HG03571 (cell line): Measurements from ENCODE around the gene AKNA.
A peak's percentile ranks its signal among the peaks of the same experiment; 100 is the strongest.

Source experiments
- ATAC-seq: cut with Tn5 transposase; IDR thresholded peaks from one replicate; pipeline ENCODE4 v1.9.1; 2021; ENCODE audit not compliant: unreplicated experiment

AKNA gene, protein sequence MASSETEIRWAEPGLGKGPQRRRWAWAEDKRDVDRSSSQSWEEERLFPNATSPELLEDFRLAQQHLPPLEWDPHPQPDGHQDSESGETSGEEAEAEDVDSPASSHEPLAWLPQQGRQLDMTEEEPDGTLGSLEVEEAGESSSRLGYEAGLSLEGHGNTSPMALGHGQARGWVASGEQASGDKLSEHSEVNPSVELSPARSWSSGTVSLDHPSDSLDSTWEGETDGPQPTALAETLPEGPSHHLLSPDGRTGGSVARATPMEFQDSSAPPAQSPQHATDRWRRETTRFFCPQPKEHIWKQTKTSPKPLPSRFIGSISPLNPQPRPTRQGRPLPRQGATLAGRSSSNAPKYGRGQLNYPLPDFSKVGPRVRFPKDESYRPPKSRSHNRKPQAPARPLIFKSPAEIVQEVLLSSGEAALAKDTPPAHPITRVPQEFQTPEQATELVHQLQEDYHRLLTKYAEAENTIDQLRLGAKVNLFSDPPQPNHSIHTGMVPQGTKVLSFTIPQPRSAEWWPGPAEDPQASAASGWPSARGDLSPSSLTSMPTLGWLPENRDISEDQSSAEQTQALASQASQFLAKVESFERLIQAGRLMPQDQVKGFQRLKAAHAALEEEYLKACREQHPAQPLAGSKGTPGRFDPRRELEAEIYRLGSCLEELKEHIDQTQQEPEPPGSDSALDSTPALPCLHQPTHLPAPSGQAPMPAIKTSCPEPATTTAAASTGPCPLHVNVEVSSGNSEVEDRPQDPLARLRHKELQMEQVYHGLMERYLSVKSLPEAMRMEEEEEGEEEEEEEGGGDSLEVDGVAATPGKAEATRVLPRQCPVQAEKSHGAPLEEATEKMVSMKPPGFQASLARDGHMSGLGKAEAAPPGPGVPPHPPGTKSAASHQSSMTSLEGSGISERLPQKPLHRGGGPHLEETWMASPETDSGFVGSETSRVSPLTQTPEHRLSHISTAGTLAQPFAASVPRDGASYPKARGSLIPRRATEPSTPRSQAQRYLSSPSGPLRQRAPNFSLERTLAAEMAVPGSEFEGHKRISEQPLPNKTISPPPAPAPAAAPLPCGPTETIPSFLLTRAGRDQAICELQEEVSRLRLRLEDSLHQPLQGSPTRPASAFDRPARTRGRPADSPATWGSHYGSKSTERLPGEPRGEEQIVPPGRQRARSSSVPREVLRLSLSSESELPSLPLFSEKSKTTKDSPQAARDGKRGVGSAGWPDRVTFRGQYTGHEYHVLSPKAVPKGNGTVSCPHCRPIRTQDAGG (N-terminal part only)

DNA sequence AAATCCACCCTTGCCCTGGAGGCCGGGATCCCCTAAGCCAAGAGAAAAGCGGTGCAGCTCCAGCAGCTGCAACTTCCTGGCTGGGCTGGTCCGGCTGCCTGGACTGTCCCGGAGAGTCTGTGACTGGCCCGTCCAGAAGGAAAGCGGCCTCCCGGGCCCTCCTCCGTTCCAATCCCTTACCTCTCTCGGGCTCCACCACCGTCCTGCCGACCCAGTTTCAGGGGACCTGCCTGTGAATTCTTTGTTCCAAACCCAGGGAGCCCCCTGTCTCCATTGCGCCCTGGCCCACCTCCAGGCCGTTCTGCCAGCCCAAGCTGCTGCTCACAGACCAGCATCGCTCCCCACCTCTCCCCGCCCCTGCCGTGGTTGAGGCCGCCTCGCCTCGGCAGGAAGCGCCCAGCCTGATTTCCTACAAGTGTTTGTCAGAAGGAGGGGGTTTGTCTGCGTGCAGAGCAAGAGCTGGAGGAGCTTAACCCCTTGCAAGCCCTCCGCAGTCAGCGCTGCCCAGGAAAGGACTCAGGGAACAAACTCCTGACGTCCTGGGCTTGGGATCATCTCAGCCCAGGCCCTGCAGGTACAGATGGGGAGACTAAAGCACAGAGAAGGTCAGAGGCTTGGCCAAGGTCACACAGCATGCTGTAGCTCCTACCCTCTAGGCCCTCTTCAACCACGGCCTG, at the start of gene AKNA:
AKNA (minus strand) TSS at position 303 of the 677 bp plus-strand sequence. CDS start 6,649 bp downstream, outside the sequence.
- ATAC-seq = peak; percentile 17

DNA sequence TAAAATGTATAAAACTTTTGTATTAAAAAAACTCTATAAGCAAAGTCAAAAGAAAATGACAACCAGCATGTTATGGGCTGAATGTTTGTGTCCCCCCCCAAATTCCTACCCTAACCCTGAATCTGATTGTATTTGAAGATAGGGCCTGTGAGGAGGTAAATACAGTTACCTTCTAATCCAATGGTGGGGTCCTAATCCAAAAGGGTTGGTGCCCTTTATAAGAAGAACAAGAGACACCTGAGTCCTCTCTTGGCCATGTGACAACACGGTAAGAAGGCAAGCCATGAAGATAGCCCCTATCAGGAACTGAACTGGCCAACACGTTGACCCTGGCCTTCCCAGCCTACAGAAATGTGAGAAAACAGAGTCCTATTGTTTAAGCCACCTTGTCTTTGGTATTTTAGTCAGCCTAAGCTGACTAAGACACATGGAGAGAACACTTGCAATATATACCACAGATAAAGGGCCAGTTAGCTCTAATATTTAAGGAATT, 49.7 kb upstream of the AKNA start:
- ATAC-seq = no peak

DNA sequence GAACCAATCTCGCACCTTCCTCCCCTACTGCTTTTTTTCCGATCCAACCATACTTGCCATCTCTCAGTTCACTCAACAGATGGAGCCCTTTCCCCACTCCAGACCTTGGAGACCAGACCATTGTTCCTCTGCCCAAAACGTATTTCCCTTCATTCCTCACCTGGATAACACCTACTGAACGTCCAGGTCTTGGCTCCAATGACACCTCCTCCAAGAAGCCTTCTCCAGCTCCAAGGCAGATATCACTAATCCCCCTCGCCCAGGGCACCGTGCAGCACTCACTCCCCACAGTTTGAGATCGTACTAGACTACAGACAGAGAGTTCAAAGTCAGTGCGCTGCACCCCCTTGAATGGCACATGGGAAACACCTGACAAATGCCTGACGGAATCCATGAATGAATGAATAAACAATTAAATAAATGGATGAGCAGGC, 47.1 kb upstream of the AKNA start:
- no peak for ATAC-seq

DNA sequence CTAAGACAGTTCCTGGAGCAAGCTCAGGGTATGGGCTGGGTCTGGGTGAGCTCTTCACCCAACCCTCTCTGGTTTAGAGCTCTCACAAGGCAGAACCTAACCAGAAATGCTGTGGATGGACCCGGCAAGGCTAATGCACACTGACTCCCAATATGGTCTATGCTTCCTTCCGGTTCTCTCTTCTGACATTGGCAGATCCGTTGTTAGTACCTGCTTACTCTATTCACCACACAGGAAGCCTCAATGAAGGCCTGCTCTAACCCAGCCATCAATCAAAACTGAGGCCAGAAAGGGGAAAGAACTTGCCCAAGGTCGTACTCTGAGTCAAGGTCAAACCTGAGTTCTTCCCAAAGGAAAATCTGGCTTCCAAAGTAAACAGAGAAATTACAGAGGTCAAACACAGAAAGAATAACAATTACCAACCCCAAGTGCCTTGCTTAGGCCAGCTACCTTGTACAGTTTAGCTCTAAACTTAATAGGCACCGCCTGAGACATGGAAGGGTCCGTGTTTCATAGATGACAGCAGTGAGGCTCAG, 46.0 kb upstream of the AKNA start:
- ATAC-seq = no peak

DNA sequence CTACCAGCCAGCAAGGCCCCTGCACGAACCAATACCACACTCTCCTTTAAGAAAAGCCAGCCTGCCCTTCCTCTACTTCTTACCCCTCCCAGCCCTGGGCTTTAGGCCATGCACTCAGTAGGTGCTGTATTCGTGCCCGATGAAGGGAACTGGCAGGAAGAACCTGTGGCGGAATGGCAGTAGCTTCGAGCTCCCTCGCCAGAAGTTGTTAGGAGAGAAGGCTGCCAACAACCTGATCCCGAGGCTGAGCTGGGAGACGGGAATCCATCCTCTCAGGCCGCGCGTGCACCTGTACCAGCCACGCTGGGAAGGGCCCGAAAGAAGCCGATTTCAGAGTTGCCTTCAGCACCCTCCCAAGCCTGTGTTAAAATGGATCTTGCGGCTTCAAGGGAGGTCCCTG, 45.3 kb upstream of the AKNA start:
- ATAC-seq = no peak

DNA sequence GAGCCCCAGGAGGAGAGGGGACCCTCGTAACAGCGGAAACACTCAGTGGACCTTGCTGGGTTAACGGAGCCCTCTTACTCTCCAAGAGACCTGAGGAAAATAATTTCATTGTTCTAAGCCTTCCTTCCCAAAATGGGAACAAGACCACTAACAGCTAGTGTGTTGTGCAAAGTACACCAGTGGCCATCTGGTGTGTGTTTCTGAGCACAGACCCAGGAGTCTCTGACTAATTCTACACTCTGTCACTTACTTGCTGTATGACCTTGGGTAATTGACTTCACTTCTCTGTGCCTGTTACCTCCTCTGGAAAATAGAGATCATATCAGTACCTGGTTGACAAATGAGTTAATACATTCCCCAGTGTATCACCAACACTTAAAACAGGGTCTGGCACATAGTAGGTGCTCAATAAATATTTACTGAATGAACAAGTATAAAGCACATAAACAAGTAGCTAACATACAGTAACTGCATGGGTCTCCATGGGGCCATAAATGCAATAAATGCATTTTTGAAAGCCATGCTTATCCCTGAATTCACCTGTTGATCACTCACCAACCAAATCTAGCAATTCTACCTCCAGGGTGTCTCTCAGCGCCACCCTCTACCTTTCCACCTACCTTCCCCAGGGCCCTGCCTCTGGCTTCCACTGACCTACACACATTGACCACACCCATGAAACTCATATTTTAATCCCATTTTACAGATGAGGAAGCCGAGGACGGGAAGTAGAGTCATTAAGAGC, 44.7 kb upstream of the AKNA start:
- no peak for ATAC-seq

DNA sequence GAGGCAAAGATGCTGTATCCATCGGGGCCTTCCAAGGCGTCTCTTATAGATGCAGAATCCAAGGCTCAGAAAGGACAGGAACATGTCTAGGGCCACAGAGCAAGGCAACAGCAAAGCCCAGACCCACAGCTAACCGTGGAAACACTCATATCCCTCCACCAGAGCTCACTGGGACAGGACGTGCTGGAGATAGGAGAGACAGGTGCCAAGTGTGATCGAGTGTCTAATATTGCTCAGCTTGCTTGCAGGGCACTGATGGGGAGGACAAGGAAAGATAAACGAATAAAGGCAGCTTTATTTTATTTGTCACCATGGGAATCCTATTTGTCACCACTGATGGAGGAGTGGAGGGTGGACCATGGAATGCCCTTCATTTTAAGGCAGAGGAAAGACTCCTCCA, 44.0 kb upstream of the AKNA start:
- ATAC-seq = no peak

DNA sequence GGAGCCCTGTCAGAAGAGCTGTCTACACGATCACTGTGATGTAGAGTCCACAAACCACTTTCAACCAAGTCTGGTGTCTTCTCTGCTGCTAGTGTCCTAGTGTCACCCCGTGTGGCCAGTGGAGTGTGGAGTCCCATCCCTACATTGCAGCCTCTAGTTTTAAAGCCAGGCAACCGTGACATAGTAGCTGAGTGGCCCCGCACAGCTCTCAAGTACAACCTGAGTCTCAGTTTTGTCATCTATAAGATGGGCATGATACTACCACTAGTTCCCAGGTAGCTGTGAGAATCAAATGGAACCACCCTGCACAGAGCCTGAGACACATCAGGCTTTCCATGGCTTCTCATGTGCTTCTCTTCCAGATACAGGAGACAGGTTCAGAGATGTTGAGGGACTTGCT, 43.2 kb upstream of the AKNA start:
- ATAC-seq = no peak

DNA sequence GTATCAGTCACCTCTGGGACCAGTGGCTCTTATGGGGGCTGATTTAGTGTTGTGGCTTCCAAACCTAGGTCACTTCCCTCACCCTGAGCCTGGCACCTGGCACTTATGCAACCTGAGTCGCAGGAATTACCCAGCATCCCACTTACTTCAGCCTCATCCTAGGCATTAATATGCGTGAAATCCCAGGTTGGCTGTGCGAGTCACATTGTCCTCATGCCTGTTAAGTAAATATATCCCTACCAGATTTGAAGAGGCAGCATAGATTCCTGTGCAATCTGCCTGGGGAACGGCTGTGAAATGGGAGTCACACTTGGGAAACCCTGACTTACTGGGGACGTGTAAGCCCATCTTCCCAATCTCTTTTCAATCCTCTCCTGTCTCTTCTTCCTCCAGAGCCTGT, 42.7 kb upstream of the AKNA start:
- ATAC-seq = no peak

DNA sequence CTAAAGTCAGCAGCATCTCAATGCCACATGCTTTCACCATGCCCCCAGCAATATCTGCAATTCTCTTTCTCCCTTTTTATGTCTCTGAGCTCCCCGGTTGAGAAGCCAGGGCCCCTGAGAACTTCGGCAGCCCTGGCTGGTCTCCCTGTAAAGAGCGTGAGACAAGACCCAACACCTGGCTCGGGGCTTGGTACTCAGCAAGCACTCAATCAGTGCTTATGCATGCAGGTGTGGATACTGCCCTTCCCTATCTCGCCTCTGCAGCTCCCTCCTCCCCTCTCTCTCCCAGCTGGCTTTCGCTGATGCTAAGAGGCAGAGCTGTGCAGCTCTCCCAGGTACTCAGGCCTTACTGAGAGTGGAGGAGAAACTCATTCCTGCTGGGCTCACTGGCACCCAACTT, 41.7 kb upstream of the AKNA start:
- no peak for ATAC-seq

DNA sequence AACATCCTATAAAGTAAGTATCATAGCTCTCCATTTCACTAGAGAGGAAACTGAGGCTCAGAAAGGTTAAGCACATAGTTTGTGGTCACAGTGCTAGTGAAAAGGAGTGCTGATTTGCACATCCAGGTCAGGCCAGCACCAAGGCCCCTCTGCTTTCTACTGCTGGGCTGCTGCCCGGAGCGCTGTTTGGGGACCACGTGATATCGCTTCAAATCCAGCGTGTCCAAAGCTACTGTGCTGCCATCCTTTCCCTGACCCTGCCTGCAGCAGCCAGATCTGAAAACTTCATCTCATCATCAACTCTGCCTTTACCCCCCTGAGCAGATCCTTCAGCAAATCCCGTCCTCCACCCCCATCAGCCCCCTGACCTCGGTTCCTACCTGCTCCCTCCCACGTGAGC, 40.7 kb upstream of the AKNA start:
- no peak for ATAC-seq

DNA sequence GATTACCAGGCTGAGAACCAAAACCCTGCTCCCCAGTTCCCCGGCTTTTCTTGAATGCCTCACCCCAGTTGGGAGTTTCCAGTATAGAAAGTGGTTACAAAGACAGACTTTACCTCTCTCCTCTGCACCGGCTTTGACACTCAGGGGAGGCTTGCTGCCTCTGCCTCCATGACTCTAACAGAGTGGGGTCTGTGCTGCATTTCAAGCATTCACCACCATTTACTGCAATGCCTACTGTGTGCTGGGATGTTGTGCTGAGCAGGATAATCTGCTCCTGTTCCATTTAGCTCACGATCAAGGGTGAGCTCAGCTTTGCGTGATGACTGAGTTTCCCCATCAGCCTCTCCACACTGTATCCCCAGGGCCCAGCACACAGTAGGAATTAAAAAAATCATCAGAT, 39.9 kb upstream of the AKNA start:
- ATAC-seq = no peak

DNA sequence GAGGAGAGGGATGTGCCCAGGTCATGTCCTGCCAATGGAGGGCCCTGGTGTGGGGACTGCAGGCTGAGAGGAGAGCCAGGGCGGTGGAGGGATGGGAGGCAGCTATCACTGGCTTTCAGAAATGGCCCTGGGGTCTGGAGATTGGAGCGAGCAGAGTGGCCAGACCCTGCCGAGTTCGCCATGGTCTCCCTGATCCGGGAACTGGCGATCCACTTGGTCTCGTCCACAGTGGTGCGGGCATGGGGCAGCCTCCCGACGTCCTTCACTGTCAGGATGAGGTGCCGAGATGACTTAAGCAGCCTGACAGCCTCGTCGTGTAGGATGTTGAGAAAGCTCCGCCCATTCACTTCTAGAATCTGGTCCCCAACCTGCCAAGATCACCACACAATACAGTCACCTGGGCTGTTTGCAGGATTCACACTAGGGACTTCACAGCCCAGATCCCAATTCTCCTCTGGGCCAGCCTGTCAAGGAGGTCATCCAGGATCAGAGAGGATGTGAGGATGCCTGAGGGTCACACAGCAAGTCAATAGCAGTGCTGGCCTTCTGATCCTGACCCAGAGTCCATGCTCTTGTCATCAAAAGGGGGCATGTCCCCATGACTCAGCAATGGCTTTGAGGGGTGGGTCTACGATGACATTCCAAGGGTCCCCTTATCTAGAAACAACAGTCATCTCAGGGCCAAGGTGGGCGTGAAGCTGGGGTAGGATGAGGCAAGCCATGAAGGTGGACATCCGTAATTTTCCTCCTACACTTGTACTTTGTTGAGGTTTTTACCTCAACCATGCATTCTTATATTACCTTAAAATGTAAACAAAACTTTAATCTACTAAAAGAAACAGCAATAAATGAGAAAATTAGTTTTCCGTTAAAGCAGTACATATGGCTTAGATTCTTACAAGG, 38.5 kb upstream of the AKNA start:
- no peak for ATAC-seq

DNA sequence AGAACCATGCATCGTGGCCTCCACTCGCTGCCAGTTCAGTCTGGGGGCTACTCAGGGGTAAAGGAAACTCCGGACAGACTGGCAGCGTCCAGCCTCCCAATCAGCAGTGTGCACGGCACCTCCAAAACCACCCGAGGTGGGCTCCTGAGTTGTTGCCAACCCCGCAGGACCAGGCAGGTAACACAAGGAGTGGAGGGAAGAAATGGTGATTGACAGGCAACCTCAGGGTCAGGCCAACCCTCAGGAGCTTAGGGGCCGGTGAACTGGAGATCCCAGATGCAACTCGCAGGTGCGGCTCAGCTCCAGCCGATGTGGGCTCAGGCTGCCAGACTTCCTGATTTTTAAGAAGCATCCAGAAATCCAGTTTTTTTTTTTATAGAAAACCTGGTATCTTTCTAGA, 37.3 kb upstream of the AKNA start:
- no peak for ATAC-seq

DNA sequence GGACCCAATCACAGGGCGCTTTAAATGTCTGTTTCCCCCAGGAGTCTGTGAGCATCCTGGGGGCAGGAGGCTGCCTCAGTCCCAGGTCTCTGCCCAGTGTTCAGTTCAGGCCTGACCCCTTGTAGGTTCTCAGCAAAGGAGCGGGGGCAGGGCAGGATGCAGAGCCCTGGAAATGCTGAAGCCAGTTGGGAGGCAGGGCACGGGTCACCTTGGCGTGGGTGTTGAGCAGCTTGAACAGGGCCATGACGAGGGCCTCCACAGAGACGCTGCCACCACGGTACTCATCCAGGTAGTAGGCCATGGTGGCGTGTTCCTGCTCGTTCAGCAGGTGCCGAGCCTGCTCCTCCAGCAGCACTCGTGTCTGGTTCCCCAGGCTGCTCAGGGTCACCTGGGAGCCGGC, 36.3 kb upstream of the AKNA start:
- ATAC-seq = no peak

DNA sequence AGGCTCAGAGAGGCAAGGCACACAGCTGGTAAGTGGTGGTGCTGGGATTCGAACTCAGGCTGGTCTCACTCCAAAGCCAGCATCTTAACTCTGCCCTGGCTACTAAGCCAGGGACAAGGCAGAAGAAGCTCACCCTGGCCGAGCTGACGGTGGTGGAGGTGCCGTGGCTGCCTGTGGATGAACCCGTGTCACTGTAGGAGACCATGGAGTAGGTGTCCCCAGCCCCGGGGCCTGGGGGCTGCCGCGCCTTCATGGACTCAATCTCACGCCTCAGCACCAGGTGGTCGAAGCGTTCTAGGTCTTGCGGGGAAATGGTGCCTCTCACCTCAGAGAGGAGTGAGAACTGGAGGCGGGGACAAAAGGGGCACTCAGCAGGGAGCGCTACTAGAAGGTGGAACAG, 35.4 kb upstream of the AKNA start:
- ATAC-seq = no peak

DNA sequence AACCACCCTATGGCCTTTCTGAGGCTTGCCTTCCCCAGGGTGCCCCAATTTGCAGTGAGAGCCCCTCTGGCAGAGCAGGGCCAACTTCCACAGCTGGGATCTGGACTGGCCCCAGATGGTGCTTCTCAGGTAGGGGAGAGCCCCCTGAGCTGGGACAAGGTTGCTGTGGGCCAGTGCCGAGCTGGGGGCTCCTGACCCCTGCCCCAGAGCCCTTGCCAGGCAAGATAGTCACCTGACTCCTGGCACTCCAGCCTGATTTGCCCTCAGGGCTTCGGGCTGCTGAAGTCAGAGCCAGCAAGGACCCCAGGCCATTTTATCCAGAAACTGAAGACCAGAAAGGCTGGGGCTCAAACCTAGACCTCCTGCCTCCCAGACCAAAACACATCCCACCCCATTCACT, 33.4 kb upstream of the AKNA start:
- ATAC-seq = no peak

DNA sequence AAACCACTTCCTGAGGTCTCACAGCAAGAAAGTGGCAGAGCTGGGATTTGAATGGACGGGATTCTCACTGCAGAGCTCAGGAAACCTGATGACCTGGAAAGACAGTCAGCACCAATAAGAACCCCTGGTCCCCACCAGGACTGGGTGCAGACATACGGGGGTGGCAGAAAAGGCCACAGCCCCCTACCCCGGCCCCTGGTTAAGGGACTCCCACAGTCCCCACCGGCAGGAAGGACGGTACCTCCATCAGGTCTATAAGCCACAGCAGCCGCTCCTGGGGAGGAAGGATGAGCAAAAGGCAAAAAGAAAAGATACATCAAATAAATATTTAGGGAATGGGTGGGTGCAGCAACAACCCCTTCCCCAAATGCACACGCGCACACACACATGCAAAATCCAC, 32.0 kb upstream of the AKNA start:
- ATAC-seq = no peak

DNA sequence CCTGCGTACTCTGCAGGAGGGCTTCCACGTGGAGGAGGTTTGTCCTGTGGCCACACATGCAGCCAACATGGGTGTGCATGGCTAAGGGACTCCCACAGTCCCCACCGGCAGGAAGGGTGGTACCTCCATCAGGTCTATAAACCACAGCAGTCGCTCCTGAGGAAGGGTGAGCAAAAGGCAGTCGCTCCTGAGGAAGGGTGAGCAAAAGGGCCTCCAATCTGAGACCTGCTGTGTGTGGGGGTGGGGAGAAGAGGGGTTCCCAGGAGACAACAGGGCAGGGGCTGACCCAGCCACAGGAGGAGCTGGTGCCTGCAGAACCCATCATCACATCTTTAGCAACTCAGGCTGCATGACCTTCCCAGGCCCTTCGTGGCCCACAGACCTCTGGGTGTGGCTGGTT, 30.3 kb upstream of the AKNA start:
- no peak for ATAC-seq
